Stimulated activated CD4-positive, alpha-beta T cell treated with anti-CD3 and anti-CD28 coated beads, Interleukin-15, amount 100 ng/mL, for 48 hours (primary cell): ENCODE measurements around the gene CCL11.

Experiments
- DNase-seq, 2 donors: peaks; one replicate each; pipeline ENCODE4 v3.0.0-alpha.2; 2020; ENCODE audit warnings: low read depth in 2 of 2

Gene CCL11

GRCh38 chr17:34285286-34285792 lies at the start of gene CCL11:
TSS of gene CCL11 (plus strand) at chr17:34285742. CDS start at chr17:34285809, 67 bp downstream.
- DNase-seq = no peak

GRCh38 chr17:34236281-34236892 lies 49.2 kb upstream of the CCL11 start:
- no peak for DNase-seq

GRCh38 chr17:34237458-34237857 lies 48.1 kb upstream of the CCL11 start:
- DNase-seq = no peak

- DNase-seq = no peak
Measured at GRCh38 chr17:34241062-34241461, 44.5 kb upstream of the CCL11 start.

GRCh38 chr17:34242587-34243363 lies 42.8 kb upstream of the CCL11 start:
- no peak for DNase-seq

GRCh38 chr17:34243364-34244320 lies 41.9 kb upstream of the CCL11 start:
- DNase-seq = no peak

GRCh38 chr17:34245351-34245905 lies 40.1 kb upstream of the CCL11 start:
- DNase-seq = no peak

- DNase-seq = no peak
Measured at GRCh38 chr17:34246446-34246845, 39.1 kb upstream of the CCL11 start.

GRCh38 chr17:34246881-34247280 lies 38.7 kb upstream of the CCL11 start:
- DNase-seq = no peak

GRCh38 chr17:34248511-34249024 lies 37.0 kb upstream of the CCL11 start:
- DNase-seq = no peak

- no peak for DNase-seq
Measured at GRCh38 chr17:34249061-34249460, 36.5 kb upstream of the CCL11 start.

- no peak for DNase-seq
Measured at GRCh38 chr17:34249478-34249877, 36.1 kb upstream of the CCL11 start.

- DNase-seq = no peak
Measured at GRCh38 chr17:34251186-34251585, 34.4 kb upstream of the CCL11 start.

- no peak for DNase-seq
Measured at GRCh38 chr17:34252095-34252443, 33.5 kb upstream of the CCL11 start.

- no peak for DNase-seq
Measured at GRCh38 chr17:34252444-34253138, 33.0 kb upstream of the CCL11 start.

- no peak for DNase-seq
Measured at GRCh38 chr17:34253139-34253525, 32.4 kb upstream of the CCL11 start.

GRCh38 chr17:34254146-34254545 lies 31.4 kb upstream of the CCL11 start:
- DNase-seq = no peak

- DNase-seq = no peak
Measured at GRCh38 chr17:34254651-34255380, 30.7 kb upstream of the CCL11 start, which contains the start of gene CCL2. TSS of gene CCL2 (plus strand) at chr17:34255285. CDS start at chr17:34255350, 65 bp downstream.

- no peak for DNase-seq
Measured at GRCh38 chr17:34255381-34255732, 30.2 kb upstream of the CCL11 start.

- DNase-seq = no peak
Measured at GRCh38 chr17:34255841-34256240, 29.7 kb upstream of the CCL11 start.
